Fibroblast of mammary gland (primary cell): ENCODE results near the gene NOS1AP.
A peak's percentile ranks its signal among the peaks of the same experiment; 100 is the strongest.

ENCODE experiments used
- DNase-seq: peaks from one replicate; pipeline ENCODE4 v3.0.0-alpha.2; 2010; ENCODE audit warnings: low read depth
- H3K4me3 ChIP-seq: 2 replicates; pipeline ENCODE4 v1.5.1; 2011; ENCODE audit warnings: low read depth, mild to moderate bottlenecking, low read length, moderate library complexity; ENCODE audit not compliant: control insufficient read depth
- CTCF ChIP-seq: conservative IDR thresholded peaks from 2 replicates; pipeline ENCODE4 v1.5.1; 2011; ENCODE audit warnings: low read depth, low read length, inconsistent platforms; ENCODE audit not compliant: control insufficient read depth, insufficient read depth

Gene NOS1AP

DNA sequence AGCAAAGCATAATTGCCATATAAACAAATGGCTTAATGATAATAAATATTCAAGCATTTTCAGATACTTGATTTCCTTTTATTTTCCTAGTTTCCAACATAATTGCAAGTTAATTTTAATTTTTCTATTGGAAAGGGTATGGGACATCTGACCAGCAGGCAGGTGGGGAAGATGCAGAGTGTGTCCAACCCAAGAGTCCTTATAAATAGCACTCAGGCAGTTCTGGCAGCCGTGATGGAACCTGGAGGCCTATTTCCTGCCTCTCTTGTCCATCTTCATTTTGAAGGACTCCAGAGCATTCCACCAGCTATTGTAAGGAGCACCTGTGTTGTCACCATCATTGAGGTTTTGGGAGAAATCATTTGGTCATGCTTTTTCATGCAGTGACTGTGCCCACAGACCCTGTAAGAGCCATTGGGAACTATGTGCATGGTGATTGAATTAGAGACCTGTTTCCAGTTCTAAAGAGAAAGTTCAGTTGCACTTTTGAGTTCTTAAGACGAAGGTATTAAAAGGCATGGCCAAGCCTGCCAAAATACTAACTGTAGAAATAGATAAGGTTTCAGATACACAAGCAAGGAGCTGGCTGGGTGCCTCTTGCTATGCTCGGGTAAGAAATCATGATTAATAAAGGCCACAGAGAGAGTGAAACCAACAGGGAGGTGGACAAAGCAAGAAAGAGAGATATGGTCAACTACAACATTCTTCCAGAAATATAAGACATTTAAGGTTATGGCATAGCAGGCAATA lies 214.9 kb downstream of the NOS1AP start:
- no peak overlapping the region for H3K4me3 ChIP-seq
- DNase-seq = no peak
- TF ChIP-seq CTCF = no peak

GRCh38 chr1:162285149-162285561 lies 215.7 kb downstream of the NOS1AP start:
- TF ChIP-seq CTCF = no peak
- DNase-seq = no peak
- H3K4me3 ChIP-seq = no peak overlapping the region

DNA sequence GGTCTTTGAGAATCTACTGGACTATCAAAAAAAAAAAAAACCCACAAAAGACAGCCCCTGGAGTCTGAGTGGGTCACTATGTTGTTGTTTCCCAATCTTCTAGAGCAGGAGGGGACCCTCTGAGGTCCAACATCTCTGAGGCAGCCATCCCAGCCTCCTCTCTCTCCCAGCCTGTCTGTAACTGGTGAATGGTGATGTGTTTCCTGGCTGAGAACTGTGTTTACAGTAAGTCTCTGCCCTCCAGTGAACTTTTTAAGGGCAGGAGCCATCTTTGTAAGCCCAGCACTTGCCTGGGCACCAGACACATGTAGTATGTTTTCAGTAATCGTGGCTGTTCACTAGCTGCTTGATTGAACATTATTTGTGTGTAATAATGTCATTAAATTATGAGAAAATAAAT lies 221.5 kb downstream of the NOS1AP start:
- TF ChIP-seq CTCF = no peak
- no peak overlapping the region for H3K4me3 ChIP-seq
- no peak for DNase-seq

DNA sequence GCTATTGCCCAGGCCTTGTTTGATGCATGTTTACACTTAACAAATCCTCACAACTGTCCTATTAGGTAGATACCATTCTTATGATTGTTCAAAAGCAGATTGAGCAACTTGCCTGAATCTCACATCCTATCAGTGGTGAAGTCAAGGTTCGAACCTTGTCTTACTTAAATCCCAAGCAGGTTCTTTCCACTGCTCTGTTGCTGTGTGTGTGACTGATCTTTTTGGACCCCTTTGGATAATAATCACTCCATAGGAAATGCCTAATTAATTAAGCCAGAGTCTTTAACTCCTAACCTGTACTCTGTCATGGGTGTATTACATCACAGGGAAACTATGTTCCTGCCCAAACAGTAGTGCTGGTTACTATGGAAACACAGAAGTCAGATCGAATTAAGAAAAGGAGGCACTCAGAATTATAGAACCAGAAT lies 222.9 kb downstream of the NOS1AP start:
- no peak for TF ChIP-seq CTCF
- no peak overlapping the region for H3K4me3 ChIP-seq
- peak; percentile 38 for DNase-seq

GRCh38 chr1:162293073-162293692 lies 223.7 kb downstream of the NOS1AP start:
- no peak overlapping the region for H3K4me3 ChIP-seq
- TF ChIP-seq CTCF = no peak
- no peak for DNase-seq

DNA sequence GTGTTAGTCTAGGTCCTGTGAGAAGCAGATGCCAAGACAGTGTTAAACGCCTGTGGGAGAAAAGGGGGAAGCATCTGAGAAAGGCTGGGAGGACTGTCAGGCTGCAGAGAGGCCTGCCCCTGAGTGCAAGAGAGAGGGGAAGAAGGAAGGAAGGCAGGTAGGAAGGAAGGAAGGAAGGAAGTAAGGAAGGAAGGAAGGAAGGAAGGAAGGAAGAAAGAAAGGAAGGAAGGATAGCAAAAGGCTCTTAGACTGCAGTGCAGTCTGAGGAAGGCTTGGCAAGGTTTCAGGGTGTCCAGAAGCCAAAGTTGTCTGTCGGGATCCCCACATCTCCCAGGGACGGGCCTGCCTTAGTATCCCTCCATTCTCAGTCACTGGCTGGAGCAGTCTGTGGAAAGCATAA lies 224.5 kb downstream of the NOS1AP start:
- no peak for DNase-seq
- no peak overlapping the region for H3K4me3 ChIP-seq
- TF ChIP-seq CTCF = no peak
